Activated CD4-positive, alpha-beta T cell treated with anti-CD3 and anti-CD28 coated beads for 24 hours (primary cell): ENCODE results near the gene APOE.
"Not testable (repeated sequence)": the region's sequence is repeated elsewhere in the genome, so short reads cannot be mapped to it uniquely, and the experiment has no call there.

ENCODE experiments used
- DNase-seq, 2 donors: peaks; one replicate each; pipeline ENCODE4 v3.0.0-alpha.2; 2020; ENCODE audit warnings: low read depth in 2 of 2

Gene APOE

DNA sequence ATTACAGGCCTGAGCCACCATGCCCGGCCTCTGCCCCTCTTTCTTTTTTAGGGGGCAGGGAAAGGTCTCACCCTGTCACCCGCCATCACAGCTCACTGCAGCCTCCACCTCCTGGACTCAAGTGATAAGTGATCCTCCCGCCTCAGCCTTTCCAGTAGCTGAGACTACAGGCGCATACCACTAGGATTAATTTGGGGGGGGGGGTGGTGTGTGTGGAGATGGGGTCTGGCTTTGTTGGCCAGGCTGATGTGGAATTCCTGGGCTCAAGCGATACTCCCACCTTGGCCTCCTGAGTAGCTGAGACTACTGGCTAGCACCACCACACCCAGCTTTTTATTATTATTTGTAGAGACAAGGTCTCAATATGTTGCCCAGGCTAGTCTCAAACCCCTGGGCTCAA is 4.2 kb downstream of the APOE start:
- no peak for DNase-seq

DNA sequence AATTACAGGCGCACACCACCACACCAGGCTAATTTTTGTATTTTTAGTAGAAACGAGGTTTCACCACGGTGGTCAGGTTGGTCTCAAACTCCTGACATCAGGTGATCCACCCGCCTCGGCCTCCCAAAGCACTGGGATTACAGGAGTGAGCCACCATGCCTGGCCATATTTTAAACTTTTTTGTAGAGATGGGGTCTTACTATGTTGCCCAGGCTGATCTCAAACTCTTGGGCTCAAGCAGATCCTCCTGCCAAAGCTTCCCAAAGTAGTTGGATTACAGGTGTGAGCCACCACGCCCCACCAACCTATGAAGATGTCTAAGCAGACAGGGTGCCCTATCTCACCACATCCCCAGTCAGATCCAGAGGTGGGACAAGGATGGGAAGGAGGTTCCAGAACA is 6.3 kb downstream of the APOE start:
- not testable (repeated sequence) for DNase-seq

DNA sequence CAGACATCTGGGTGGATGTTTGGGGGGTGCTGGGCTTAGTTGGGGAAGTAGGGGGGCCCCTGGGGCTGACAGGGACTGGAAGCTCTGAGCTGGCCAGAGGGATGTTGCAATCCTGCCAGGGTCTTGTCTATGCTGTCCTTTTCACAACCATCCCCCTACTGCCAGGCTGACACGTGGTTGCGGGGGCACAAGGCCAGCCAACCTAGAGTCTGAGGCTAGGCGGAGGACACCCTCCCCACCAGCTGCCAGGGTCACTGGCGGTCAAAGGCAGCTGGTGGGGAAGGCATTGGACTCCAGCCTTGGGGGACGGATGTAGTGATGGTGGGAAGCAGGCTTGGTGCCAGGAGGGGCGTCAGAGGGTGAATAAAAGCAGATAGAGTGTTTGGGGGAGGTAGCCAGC is 7.3 kb downstream of the APOE start:
- DNase-seq, result no peak

DNA sequence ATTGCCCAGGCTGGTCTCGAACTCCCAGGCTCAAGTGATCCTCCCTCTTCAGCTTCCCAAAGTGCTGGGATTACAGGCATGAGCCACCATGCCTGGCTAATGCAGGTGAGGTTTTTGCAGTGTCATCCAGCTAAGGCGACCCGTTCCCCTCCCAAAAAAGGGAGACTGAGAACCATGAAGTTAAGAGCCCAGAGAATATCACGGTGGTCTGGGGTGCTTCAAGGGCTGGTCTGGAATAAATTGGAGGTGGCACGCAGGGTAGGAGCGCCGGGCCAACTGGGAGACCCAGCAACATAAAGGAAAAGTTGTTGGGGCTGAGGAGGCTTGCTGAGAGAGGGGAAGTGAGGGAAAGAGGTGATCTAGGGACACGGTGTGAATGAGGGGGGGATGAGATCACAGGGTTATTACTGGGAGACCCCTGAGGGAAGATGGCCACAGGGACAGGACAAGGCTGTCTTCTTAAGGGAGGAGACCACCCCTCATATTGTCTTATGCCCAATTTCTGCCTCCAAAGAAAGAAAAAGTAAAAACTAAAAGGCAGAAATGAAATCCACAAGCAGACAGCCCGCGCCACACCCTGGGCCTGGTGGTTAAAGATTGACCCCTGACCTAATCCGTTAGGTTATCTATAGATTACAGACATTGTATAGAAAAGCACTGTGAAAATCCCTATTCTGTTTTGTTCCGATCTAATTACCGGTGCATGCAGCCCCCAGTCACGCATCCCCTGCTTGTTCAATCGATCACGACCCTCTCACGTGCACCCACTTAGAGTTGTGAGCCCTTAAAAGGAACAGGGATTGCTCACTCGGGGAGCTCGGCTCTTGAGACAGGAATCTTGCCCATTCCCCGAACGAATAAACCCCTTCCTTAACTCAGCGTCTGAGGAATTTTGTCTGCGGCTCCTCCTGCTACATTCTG is 8.2 kb downstream of the APOE start:
- not testable (repeated sequence) for DNase-seq

- DNase-seq, result peak; percentile 55 to 72
Observed at GRCh38 chr19:44914433-44915206, 9.0 kb downstream of the APOE start, which contains the start of gene APOC1. Gene APOC1 (plus strand): TSS chr19:44914608. CDS start chr19:44914892, 284 bp downstream.

DNA sequence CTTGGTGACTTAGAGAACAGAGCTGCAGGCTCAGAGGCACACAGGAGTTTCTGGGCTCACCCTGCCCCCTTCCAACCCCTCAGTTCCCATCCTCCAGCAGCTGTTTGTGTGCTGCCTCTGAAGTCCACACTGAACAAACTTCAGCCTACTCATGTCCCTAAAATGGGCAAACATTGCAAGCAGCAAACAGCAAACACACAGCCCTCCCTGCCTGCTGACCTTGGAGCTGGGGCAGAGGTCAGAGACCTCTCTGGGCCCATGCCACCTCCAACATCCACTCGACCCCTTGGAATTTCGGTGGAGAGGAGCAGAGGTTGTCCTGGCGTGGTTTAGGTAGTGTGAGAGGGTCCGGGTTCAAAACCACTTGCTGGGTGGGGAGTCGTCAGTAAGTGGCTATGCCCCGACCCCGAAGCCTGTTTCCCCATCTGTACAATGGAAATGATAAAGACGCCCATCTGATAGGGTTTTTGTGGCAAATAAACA is 18.7 kb downstream of the APOE start:
- no peak for DNase-seq

- no peak for DNase-seq
Observed at GRCh38 chr19:44925114-44925891, 19.7 kb downstream of the APOE start.

GRCh38 chr19:44926245-44927077 is 20.9 kb downstream of the APOE start:
- not testable (repeated sequence) for DNase-seq

- DNase-seq, result no peak
Observed at GRCh38 chr19:44927746-44928145, 22.1 kb downstream of the APOE start.

DNA sequence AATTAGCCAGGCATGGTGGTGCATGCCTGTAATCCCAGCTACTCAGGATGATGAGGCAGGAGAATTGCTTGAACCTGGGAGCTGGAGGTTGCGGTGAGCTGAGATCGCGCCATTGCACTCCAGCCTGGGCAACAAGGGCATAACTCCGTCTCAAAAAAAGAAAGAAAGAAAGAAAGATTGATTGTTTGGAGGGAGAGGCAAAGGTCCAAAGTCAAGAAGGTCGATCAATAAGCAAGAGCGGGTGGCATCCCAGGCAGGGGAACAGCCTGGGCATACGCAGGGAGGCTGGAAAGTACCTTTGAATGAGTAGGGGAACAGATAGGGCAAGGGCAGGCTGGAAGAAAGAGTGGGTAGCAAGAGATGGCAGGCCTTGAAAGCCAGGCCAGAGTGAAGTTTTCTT is 24.5 kb downstream of the APOE start:
- no peak for DNase-seq

- no peak for DNase-seq
Observed at GRCh38 chr19:44931541-44931940, 25.9 kb downstream of the APOE start.

DNA sequence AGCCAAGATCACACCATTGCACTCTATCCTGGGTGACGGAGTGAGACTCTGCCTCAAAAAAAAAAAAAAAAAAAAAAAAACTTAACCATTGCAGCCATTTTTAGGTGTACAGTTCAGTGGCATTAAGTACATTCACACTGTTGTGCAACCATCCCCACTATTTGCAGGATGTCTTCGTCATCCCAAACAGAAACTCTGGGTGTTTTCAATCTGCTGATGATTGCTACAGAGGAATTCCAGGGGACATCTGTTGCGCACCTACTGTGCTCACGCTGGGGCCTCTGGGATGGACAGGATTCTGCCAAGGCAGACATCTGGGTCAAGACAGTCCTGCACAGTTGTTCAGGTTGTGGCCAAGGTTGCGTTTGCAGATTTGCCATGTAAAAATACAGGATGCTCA is 34.1 kb downstream of the APOE start:
- DNase-seq, result no peak

DNA sequence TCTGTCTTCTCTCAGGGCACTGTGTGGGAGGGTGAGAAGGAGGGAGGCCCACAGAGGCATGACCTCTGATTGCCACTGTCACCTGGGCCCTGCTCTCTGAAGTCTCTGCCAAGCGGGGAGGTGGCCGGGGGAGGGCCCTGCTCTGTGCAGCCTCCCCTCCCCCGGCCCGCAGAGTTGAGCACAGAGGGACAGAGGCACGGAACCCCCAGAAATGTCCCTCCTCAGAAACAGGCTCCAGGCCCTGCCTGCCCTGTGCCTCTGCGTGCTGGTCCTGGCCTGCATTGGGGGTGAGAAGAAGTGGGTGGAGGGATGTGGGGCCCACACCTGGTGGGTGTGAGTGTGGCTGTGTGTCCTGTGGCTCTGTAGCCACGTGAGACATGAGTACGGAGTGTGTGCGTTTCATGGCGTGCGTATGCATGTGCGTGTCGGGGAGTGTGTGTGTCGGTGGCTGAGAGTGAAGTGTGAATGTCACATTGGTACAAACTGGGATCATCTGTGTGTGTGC is 36.5 kb downstream of the APOE start, which contains the start of gene APOC4:
Gene APOC4 (plus strand): TSS at position 171 of the 505 bp plus-strand sequence. CDS start 41 bp downstream, at position 212.
- no peak for DNase-seq

- DNase-seq, result no peak
Observed at GRCh38 chr19:44943801-44944249, 38.2 kb downstream of the APOE start.

- no peak for DNase-seq
Observed at GRCh38 chr19:44947041-44947581, 41.5 kb downstream of the APOE start.

DNA sequence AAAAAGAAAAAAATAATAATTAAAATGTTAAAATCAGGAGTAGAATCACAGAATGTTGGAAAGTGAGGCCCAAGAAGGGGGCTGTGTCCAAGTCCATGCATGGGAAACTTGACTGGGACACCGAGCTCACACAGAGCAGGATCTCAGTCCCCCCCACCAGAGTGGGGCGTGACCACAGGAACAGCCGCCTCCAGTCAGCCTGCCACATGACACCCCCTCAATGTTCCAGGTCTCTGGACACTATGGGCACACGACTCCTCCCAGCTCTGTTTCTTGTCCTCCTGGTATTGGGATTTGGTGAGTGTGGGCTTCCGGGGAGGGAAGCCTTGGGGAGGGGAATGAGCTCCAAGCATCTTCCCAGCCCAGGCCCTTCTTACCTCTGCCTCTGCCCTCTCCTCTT is 42.6 kb downstream of the APOE start:
- DNase-seq, result no peak

DNA sequence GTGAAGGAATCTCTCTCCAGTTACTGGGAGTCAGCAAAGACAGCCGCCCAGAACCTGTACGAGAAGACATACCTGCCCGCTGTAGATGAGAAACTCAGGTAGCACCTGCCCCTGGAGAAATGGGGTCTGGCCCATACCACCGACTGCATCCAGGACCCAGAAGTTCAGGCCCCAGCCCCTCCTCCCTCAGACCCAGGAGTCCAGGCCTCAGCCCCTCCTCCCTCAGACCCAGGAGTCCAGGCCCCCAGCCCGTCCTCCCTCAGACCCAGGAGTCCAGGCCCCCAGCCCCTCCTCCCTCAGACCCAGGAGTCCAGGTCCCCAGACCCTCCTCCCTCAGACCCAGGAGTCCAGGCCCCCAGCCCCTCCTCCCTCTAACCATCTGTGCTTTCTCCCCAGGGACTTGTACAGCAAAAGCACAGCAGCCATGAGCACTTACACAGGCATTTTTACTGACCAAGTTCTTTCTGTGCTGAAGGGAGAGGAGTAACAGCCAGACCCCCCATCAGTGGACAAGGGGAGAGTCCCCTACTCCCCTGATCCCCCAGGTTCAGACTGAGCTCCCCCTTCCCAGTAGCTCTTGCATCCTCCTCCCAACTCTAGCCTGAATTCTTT is 43.3 kb downstream of the APOE start:
- no peak for DNase-seq

- no peak for DNase-seq
Observed at GRCh38 chr19:44949550-44949949, 44.0 kb downstream of the APOE start.
